HTERT RPE-1 (cell line): Measurements from ENCODE around the gene PANX3.
"Not testable (repeated sequence)": the region's sequence is repeated elsewhere in the genome, so short reads cannot be mapped to it uniquely, and the experiment has no call there.

Experiments
- in situ Hi-C: fragments of 300-500 bp; cut with MboI; formaldehyde crosslinking; loops from 4 replicates; pipeline ENCODE4 v1.14.3; 2020; ENCODE audit warnings: low sequenced_read_pairs

Gene PANX3

GRCh38 chr11:124611064-124611463 is at the start of gene PANX3:
Gene PANX3, plus strand, starts transcription at chr11:124611428. Its CDS starts 129 bp downstream, at chr11:124611557.
- in situ Hi-C loops = no loop called here

GRCh38 chr11:124569697-124570096 is 41.5 kb upstream of the PANX3 start, which contains the start of gene OR8A1:
Gene OR8A1, plus strand, starts transcription at chr11:124569997. Its CDS starts 123 bp downstream, at chr11:124570120.
- in situ Hi-C loops = no loop called here

- in situ Hi-C loops = no loop called here
Observed at GRCh38 chr11:124570160-124570559, 41.1 kb upstream of the PANX3 start.

- in situ Hi-C loops = no loop called here
Observed at GRCh38 chr11:124577716-124578427, 33.4 kb upstream of the PANX3 start.

- in situ Hi-C loops = no loop called here
Observed at GRCh38 chr11:124578761-124579160, 32.5 kb upstream of the PANX3 start.

GRCh38 chr11:124581817-124582216 is 29.4 kb upstream of the PANX3 start:
- in situ Hi-C loops = no loop called here

GRCh38 chr11:124582565-124582964 is 28.7 kb upstream of the PANX3 start:
- in situ Hi-C loops = no loop called here

GRCh38 chr11:124583781-124584180 is 27.4 kb upstream of the PANX3 start:
- in situ Hi-C loops = no loop called here

GRCh38 chr11:124584681-124585372 is 26.4 kb upstream of the PANX3 start:
- in situ Hi-C loops = no loop called here

GRCh38 chr11:124586238-124586860 is 24.9 kb upstream of the PANX3 start:
- in situ Hi-C loops = no loop called here

- in situ Hi-C loops = no loop called here
Observed at GRCh38 chr11:124591430-124591829, 19.8 kb upstream of the PANX3 start.

- in situ Hi-C loops = no loop called here
Observed at GRCh38 chr11:124592627-124593026, 18.6 kb upstream of the PANX3 start.

- in situ Hi-C loops = no loop called here
Observed at GRCh38 chr11:124595302-124595701, 15.9 kb upstream of the PANX3 start.

- in situ Hi-C loops = no loop called here
Observed at GRCh38 chr11:124597626-124598025, 13.6 kb upstream of the PANX3 start.

- in situ Hi-C loops = no loop called here
Observed at GRCh38 chr11:124600621-124601320, 10.5 kb upstream of the PANX3 start.

GRCh38 chr11:124602193-124602592 is 9.0 kb upstream of the PANX3 start:
- in situ Hi-C loops = no loop called here

- in situ Hi-C loops = not testable (repeated sequence)
Observed at GRCh38 chr11:124602723-124603122, 8.5 kb upstream of the PANX3 start.

- in situ Hi-C loops = no loop called here
Observed at GRCh38 chr11:124605719-124606118, 5.5 kb upstream of the PANX3 start.

- in situ Hi-C loops = no loop called here
Observed at GRCh38 chr11:124608147-124608546, 3.1 kb upstream of the PANX3 start.

GRCh38 chr11:124610295-124610694 is 933 bp upstream of the PANX3 start:
- in situ Hi-C loops = no loop called here

- in situ Hi-C loops = no loop called here
Observed at GRCh38 chr11:124612045-124612444, 817 bp downstream of the PANX3 start.
